ENCODE results near the gene BEND3. TPM values are rescaled to one million over a fixed set of nuclear protein-coding genes. Genes with fewer than 3 reads are reported as not detected.

The BEND3 gene
- total RNA-seq, 4 donors from 2014 or later = 1.1 to 3.2 (median 1.5) TPM

- no peak for TF ChIP-seq POLR2AphosphoS5 (IDR thresholded peaks at IDR 0.05)
- no peak for TF ChIP-seq EP300 (IDR thresholded peaks at IDR 0.05)
- TF ChIP-seq POLR2A (IDR thresholded peaks at IDR 0.05) = no peak
- TF ChIP-seq CTCF (IDR thresholded peaks at IDR 0.05) = no peak
- WGBS, 2 donors (ENCODE audit: low coverage in 1 of 2) = 71% methylated on average over 1 of the region's 3 CpGs; no CpG with 5 or more reads in 1 of the 2 donors
- H3K4me1 ChIP-seq = no peaks in the 10 kb centered on the region
- no peaks in the 10 kb centered on the region for H3K36me3 ChIP-seq
- H3K9me3 ChIP-seq = no peaks in the 10 kb centered on the region
- H3K27me3 ChIP-seq = no peaks in the 10 kb centered on the region
- H3K27ac ChIP-seq = no peak overlapping the region
- ATAC-seq = no peak
- H3K4me3 ChIP-seq = no peak overlapping the region
These were observed 9.2 kb downstream of the BEND3 start for GRCh38 chr6:107106165-107106564.

DNA sequence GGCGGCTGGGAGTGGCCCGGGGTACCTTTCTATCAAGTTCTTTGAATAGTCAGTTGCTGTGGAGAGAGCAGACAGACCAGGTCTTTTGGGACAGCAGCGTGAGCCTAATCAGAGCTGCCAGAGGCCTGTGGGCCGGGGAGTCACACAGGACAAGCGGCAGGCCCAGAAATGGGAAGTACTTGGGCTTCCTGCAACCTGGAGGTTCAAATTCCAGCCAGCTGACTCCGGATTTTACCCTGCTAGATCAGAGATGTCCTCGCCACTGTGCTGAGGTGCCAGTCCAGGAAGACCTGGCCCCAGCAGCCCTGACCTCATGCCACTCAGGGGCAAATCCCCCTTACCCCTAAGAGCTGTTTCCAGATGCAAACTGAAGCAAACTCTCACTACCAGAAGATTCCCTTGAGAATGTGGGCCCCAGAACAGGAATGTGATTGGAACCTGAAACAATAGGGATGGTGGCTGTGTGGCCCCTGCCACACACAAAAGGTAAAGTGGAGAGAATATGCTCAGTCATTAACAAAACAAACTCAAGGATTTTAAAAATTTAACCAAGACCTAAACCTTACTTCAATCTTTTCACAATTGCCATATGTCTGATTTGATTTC lies 9.7 kb downstream of the BEND3 start:
- no peaks in the 10 kb centered on the region for H3K9me3 ChIP-seq
- TF ChIP-seq EP300 (IDR thresholded peaks at IDR 0.05) = no peak
- no peak for TF ChIP-seq CTCF (IDR thresholded peaks at IDR 0.05)
- TF ChIP-seq POLR2AphosphoS5 (IDR thresholded peaks at IDR 0.05) = no peak
- no peak for TF ChIP-seq POLR2A (IDR thresholded peaks at IDR 0.05)
- 95% methylated on average over 2 of the region's 7 CpGs; no CpG with 5 or more reads in 1 of the 2 donors for whole genome bisulfite sequencing, 2 donors (ENCODE audit: low coverage in 1 of 2)

GRCh38 chr6:107103082-107103481 lies 12.2 kb downstream of the BEND3 start:
- Histone ChIP-seq H3K36me3 (peaks cover 0 to 6% of the 10 kb centered on the region in 2 donors), H3K9me3 (no peaks in the 10 kb centered on the region), H3K4me3 (no peak overlapping the region), H3K4me1 (no peaks in the 10 kb centered on the region), H3K27ac (no peak overlapping the region), H3K27me3 (no peaks in the 10 kb centered on the region)
- 91 to 100% methylated on average over 3 to 4 of the region's 6 CpGs for WGBS, 2 donors (ENCODE audit: low coverage in 1 of 2)
- ATAC-seq = no peak
- TF ChIP-seq POLR2A (IDR thresholded peaks at IDR 0.05) (no peak), POLR2AphosphoS5 (IDR thresholded peaks at IDR 0.05) (no peak), CTCF (IDR thresholded peaks at IDR 0.05) (no peak), EP300 (IDR thresholded peaks at IDR 0.05) (no peak)

More for the DNA sequence above, 9.7 kb downstream of the BEND3 start:
- H3K27ac ChIP-seq = no peak overlapping the region
- no peaks in the 10 kb centered on the region for H3K36me3 ChIP-seq
- H3K4me1 ChIP-seq = no peaks in the 10 kb centered on the region
- no peak for ATAC-seq
- H3K4me3 ChIP-seq = no peak overlapping the region
- no peaks in the 10 kb centered on the region for H3K27me3 ChIP-seq

GRCh38 chr6:107102414-107102805 lies 12.9 kb downstream of the BEND3 start:
- Histone ChIP-seq H3K4me1 (no peaks in the 10 kb centered on the region), H3K4me3 (no peak overlapping the region), H3K9me3 (no peaks in the 10 kb centered on the region), H3K27me3 (no peaks in the 10 kb centered on the region), H3K36me3 (peaks cover 0 to 7% of the 10 kb centered on the region in 2 donors), H3K27ac (no peak overlapping the region)
- WGBS, 2 donors (ENCODE audit: low coverage in 1 of 2) = 100% methylated on average over 1 of the region's 7 CpGs; no CpG with 5 or more reads in 1 of the 2 donors
- TF ChIP-seq POLR2AphosphoS5 (IDR thresholded peaks at IDR 0.05) = no peak
- TF ChIP-seq CTCF (IDR thresholded peaks at IDR 0.05) = no peak
- TF ChIP-seq EP300 (IDR thresholded peaks at IDR 0.05) = no peak
- TF ChIP-seq POLR2A (IDR thresholded peaks at IDR 0.05) = no peak
- ATAC-seq = no peak

GRCh38 chr6:107101686-107102413 lies 13.5 kb downstream of the BEND3 start:
- ATAC-seq = no peak
- H3K36me3 ChIP-seq = peaks cover 0 to 7% of the 10 kb centered on the region in 2 donors
- no peaks in the 10 kb centered on the region for H3K4me1 ChIP-seq
- no peaks in the 10 kb centered on the region for H3K27me3 ChIP-seq
- 64 to 75% methylated on average over 6 to 9 of the region's 9 CpGs for WGBS, 2 donors (ENCODE audit: low coverage in 1 of 2)
- H3K27ac ChIP-seq = no peak overlapping the region
- H3K4me3 ChIP-seq = no peak overlapping the region
- no peaks in the 10 kb centered on the region for H3K9me3 ChIP-seq
- TF ChIP-seq EP300 (IDR thresholded peaks at IDR 0.05) = no peak
